Stimulated activated CD4-positive, alpha-beta T cell treated with anti-CD3 and anti-CD28 coated beads, TNF-alpha, amount 100 ng/mL, for 1 hour (primary cell): ENCODE measurements around the gene BACH2.
"Not testable (repeated sequence)": the region's sequence is repeated elsewhere in the genome, so short reads cannot be mapped to it uniquely, and the experiment has no call there.

Experiments
- DNase-seq, 3 donors: peaks; one replicate each; pipeline ENCODE4 v3.0.0-alpha.2; 2020; ENCODE audit warnings: low read depth in 3 of 3, low spot score in 1 of 3

BACH2 gene

DNA sequence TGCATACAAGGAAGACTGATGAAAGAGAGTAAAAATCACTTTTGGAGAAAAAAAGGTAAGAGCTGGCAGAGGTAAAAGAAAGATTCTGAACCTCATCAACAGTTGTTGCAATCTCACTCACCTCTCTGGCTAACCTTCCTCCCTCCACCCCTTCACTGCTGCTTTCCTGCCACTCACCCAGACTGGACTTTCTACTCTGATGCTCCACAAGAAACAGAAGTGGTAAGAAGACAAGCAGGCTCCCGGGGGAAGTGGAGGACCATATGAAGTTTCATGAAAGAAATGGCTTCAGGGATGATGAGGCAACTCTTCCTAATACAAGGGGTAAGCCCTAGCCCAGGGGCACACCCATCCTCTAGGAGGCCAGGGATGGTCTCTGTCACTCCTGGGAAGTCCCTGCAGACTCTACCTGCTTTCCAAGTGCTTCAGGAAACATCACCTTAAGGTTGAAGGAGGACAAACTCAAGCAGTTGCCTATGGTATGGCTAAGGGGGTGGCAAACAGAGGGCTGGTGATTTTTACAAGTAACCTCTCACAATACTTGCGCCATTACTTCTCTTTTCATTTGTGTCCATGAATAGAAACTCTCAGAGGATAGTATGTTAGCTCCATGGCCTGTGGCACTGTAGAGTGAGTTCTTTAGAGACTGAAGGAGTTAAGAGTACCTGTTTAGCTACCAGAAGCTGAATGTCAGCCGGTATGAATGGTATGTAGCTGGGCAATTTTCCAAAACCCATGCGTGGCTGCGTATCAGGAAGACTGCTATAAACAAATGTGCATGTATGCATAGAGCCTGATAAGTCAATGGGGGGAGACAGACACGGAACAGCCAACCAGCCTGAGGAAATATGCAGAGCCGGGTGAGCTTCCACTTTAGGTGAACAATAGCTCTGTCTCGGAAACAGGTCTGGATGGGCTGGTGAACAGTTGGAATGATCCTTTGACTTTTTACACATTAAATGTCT lies 112.0 kb downstream of the BACH2 start:
- no peak for DNase-seq

DNA sequence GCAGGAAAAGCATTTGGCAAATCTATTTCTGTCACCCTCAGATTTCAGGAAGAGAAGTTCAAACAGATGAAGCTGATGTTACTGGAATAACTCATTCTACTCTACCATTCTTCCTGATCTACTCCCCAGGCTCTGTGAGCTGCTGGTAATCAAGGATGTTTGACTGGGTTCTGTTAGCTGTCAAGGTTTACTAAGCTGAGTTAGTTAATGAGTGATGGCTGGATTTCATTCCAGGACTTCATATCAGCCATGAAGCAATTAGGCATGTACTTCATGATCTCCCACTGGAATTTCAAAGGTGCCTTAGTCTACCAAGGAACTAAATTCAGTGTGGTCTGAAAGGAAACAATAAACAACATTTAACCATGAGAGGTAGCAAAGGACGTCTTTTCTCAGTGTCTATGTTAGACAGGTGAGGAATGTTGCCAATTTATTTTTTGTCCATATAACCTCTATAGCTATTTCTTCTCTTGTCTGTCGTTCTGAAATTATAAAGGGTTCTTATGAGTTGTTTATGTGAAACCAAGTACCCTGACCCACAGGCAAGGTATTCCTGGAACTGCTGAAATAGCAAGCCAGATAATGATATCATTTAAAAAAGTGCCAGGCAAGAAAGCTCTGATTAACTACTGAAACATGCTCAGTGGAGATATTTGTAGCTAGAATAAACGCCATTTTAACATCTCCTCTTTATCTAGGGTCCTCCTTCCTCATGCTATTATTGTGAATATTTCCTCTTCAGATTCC lies 112.9 kb downstream of the BACH2 start:
- DNase-seq: no peak

DNA sequence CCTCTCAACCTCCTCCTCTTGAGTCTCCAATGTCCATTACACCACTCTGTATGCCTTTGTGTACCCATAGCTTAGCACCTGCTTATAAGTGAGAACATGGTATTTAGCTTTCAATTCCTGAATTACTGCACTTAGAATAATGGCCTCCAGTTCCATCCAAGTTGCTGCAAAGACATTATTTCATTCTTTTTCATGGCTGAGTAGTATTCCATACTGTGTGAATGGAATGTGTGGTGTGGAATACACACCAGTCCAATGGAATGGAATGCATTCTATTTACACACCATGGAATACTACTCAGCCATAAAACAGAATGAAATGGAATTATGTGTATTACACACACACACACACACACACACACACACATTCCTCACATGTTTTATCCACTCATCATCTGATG lies 116.1 kb downstream of the BACH2 start:
- DNase-seq: no peak

DNA sequence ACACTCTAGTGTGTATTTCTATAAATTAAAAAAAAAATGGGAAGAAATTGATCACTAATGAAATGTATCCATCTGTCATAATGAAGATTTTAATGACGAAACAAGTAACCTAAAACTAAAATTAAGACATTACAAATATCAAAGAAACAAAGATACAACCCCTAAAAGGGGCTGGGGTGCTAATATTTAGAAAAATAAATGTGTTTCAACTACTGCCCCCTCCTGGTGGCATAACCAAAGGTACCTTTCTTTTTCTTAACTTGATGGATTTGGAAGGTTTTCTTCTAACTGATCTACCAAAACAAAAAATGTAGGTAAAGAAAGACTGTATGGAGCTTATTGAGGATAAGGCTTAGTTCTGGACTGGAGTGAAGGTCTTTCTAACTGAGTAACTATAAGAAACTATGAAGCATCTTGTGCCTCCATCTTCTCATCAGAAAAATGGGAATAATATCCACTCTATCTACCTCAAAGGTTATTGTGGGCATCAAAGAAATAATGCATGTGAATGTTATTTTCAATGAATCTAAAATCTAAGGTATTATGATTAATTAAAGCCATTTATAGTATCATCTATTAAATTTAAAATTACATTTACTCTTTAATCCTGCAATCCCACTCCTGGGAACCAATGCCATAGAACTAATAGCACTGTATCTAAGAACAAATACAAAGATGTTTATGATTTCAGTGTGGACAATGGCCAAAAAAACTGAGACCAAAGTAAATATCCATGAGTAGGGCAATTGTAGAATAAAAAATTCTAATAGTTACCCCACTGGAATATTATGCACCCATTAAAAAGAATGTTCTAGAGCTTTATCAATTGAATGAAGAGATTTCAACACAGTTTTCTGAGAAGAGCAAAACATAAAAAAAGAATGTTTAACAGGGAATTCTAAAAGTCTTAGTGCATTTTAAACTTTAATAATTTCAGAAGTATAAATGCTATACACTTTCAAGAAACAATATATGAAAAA lies 117.2 kb downstream of the BACH2 start:
- no peak for DNase-seq

DNA sequence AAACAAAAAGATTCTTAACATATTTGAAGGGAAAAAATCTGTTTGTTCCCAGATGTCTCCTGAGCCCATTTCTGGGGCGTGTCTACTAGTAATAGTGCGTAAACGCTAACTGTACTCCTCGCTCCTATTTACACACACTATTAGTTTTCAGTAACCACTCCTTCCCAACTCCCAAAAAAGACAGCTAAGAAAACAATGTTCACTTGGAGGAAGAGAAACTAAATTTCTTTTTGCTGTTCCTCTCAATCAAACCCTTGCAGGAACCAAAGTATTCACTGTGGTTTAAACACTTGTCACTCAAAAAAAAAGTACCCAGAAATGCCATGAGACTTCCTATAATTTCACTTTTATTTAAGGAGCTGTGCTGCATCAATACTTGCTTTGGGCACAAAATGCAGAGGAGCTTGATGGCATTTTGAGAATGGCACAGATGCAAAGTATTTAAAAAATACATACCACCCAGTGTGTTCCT lies 118.2 kb downstream of the BACH2 start:
- no peak for DNase-seq

DNA sequence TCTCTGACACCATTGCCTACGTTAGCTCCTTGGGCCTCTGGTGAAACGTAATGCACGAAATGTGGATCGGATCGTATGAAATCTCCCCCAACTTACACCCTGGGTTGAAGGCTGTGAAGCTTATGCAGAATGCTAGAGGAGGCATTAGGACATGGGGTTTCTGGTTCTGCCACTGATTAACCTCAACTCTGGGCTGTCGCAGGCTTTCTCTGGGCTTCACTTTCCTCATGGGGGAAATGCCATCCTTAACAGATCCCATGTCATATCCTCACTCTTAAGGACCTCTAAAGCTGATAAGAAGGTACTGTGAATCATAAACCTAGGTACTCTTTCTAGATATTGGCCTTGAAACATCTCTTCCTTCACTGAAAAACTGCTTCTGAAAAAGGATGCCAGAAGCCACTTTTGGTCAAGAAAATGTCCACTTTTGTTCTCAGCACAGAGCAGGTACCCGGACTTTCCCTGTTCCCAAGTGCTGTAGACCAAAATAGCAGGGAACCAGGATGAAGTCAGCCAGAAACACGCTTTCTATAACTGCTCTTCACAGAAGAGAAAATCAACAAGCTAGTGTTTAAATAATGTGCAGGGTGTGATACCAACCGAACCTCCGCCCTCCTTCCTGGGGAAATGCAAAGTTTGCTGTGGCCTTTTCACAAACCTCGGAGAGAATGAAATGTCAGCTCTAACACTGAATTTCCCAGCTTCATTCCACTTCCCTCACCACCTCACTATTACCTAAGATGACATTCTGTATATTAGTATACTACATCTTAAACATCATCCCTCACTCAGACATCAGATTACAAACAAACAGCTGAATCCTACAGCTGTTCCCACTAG lies 118.9 kb downstream of the BACH2 start:
- DNase-seq: no peak

DNA sequence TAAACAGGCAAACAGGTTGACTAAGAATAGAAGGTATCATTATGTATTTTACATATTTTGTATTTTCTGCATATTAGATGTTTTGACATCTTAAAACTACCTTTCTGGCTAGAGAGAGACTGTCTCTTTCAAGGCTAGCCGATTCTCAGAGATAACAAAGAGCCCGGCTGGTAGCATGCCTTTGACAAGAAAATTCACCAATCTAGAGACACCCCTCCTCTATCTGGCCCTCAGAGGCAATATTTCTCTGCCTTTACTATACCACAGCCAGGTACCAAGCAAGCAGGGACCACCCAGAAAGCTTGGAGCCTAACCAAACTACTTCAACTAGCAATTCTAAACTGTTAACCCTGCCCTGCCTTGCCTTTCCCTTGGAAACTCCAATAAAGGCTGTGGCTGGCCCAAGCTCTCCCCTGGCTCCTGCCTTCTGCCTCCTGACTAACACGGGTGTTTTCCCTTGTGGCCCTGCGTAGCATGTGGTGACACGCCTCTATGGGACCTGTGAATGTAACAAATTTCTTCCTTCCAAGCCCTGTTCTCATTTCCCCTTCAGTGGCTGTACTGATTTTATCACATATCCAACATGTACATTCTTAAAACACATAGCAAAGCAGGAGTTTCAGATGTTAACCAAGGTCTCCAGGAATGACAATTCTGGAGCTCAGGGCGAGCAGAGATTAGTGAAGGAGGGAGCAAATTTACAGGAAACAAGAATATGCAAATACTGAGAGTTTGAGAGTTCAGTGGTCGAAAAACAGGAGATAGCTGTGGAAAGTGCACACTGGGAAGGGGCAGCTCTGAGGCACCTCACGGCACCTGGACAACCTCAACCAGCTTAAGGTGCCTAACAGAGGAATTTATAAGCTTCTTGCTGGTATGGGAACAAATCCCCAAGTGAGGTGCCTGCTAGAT lies 120.8 kb downstream of the BACH2 start:
- peak in 2 of 3 donors; percentile 15 to 45 for DNase-seq

DNA sequence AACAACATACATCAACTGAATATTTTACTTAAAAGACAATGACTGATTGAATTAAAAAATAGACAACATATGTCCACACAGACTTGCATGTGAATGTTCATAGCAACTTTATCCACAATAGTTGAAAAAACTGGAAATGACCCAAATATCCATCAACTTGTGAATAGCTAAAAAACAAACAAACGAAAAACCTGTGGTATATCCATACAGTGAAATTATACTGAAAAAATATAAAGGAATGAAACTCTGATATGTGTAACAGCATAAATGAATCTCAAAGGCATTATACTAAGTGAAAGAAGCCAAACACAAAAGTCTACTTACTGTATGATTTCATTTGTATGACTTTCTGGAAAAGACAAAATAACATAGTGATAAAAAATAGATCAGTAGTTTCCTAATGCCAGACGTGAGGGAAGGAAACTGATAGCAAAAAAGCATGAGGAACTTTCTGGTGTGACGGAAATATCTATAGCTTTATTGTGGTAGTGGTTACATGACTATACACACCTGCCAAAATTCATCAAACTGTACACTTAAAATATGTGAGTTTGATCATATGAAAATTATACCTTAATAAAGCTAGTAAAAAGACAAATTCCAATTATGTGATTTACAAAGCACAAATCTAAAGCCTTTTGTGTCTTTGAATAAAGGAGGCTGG lies 123.2 kb downstream of the BACH2 start:
- no peak for DNase-seq

DNA sequence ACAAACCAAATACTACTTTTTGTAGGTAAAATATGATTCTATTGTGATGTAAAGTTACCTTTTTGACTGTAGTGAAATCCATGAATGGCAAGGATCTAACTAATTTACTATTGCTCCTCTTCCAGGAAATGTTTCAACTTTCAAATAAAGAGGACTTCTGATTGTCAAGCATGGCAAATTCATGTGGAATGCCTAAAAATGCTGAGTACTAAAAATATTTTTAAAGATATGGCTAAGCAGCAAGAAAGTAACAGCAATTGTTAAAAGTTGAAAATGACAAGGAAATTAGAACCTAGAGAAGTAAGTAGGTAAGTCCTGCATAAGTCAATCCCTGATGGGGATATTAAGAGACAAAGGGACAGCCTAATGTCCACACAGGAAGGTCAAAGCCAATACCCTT lies 126.0 kb downstream of the BACH2 start:
- DNase-seq: no peak

DNA sequence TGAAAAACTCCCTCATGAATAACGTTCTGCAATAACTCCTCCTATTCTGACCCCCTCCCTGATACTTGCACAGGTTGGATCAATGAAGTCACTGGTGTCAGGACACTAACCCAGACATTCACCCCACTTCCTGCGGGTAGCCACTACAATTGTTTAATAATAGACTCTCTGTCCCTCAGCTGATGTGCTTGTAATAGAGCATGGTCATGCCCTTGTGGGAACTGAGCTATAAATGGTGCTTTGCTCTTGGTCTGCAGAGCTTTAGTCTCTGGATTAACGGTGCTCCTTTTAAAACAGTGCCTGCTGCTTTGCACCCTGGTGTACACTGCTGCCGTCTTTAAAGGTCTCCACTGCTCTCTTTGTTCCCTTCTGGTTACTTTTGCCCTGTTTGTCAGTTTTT lies 127.3 kb downstream of the BACH2 start:
- DNase-seq: no peak

DNA sequence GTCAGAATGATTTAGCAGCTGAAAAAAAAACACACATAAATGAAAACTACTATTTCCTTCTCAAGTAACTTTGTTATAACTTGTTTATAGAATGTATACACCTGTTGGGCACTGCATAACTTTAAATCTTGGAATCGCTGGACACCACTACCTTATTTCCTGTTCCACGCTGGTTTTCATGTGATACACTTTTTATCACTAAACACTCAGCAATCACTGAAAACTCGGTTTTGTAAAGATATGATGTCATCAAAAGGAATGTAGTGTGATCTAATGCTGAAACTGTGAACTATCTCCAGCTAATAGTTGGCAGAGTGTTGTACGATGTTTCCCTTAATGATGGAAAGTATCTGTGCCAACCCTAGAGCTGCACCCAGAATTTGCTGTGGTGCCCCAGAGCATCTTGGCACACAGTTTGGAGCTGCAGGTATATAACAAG lies 127.9 kb downstream of the BACH2 start:
- no peak for DNase-seq

DNA sequence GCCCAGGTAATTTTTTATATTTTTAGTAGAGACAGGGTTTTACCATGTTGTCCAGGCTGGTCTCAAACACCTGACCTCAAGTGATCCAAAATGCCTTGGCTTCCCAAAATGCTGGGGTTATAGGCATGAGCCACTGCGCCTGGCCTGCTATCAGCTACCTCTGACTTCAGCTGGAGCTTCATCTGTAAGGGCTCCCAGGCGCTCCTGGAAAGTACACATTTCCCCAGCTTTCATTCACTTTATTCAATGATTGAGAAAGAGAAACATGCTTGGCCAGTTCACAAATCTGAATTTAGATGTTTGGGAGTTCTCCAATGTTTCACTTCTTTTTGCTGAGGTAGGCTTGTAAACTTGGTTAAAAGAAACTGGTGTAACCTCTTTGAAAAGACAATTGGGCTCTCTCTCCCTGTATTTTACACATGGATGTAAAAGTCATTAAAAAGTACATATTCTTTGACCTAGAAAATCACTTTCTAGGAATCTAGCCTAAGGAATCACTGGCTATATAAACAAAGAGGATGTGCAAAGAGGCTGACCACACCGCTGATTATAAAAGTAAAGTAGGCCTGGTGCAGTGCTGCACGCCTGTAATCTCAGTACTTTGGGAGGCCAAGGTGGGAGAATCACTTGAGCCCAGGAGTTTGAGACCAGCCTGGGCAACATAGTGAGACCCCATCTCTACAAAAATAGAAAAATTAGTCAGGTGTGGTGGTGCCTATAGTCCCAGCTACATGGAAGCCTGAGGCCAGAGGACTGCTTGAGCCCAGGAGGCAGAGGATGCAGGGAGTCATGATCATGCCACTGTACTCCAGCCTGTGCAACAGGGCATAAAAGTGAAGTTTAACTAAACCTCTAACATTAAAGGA lies 128.9 kb downstream of the BACH2 start:
- no peak for DNase-seq

DNA sequence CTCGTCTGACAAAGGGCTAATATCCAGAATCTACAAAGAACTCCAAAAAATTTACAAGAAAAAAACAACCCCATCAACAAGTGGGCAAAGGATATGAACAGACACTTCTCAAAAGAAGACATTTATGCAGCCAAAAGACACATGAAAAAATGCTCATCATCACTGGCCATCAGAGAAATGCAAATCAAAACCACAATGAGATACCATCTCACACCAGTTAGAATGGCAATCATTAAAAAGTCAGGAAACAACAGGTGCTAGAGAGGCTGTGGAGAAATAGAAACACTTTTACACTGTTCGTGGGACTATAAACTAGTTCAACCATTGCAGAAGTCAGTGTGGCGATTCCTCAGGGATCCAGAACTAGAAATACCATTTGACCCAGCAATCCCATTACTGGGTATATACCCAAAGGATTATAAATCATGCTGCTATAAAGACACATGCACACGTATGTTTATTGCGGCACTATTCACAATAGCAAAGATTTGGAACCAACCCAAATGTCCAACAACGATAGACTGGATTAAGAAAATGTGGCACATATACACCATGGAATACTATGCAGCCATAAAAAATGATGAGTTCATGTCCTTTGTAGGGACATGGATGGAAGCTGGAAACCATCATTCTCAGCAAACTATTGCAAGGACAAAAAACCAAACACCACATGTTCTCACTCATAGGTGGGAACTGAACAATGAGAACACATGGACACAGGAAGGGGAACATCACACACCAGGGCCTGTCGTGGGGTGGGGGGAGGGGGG lies 130.3 kb downstream of the BACH2 start:
- DNase-seq: not testable (repeated sequence)

DNA sequence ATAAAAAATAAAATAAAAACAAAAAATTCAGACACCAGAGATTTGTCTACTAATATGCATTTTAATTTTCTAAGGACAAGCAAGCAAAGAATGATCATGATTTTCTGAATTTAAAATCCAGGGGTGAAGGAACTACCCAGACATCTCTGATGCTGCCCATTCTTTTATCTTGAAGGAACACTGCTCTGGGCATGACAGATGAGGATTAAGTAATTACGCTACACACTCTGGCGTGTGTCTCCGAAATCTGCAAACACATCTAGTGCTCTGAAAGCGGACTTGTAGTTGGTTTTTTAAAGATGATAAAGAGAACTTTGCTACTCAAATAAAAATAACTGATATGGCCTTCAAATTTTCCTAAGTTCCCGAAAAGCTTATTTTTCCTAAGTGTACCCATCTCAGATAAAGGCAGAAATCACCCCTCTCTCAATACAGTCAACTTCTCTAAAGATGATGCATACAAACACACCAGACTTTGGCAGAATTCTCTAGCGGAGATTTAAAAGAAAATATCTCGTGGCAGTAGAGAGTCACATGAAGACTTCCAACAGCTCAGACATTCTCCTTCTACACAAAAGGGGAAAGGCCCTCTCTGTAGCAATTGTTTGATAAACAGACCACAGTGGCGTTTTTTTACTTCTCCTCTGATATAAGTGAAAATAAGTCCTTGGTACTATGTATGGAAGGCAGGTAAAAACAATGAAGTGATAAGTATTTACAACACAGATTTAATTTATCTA lies 133.8 kb downstream of the BACH2 start:
- no peak for DNase-seq

DNA sequence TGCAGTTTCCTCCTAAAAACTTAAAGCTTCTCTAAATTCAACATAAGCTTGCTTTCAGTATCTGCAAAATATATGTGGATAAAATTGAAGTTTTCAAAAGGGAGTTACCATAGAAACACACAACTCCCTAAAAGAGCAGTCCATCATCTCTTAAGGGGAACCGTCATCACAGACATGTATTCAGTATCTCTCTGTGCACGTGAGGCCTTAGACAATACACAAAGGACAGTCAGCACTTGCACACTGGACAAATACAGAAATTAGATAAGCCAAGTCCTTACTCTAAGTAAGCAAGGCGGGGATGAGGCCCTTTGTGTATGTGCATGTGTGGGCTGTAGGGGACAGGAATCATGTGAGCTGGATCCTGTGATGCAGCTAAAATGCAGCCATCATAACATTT lies 136.6 kb downstream of the BACH2 start:
- DNase-seq: no peak

DNA sequence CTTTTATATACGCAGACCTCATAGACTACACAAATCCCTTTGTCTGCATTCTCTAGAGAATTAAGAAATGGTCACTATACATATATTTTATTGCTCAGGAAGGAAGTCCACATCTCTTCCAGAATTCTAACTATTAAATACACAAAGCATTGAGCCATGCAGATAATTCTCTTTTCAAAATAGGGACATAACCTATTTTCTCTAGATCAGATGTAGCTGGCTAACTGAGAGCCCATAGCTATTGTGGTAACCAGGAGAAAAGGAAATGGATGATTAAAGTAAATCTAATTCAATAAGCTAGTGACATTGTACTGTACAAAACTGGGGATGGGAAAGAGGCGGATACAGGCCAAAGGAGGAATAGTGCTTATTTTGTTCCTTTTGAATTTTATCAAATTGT lies 137.2 kb downstream of the BACH2 start:
- DNase-seq: no peak
